ENCODE data around the gene ACSL1.

- no peak for TF ChIP-seq CTCF (IDR thresholded peaks at IDR 0.05)
- TF ChIP-seq POLR2A (IDR thresholded peaks at IDR 0.05): no peak
Measured at GRCh38 chr4:184810720-184811119, 15.0 kb downstream of the ACSL1 start.
